Hepatocyte (in vitro differentiated cells): ENCODE measurements around the gene KCNS3.

Experiments used
- CTCF ChIP-seq: fragments of 200-600 bp; sonication (generic); IDR thresholded peaks from 2 replicates; pipeline ENCODE4 v1.5.1; 2016; ENCODE audit warnings: antibody characterized with exemption, mild to moderate bottlenecking; ENCODE audit not compliant: poor library complexity
- EZH2 ChIP-seq: fragments of 200-600 bp; sonication (generic); IDR thresholded peaks from 2 replicates; pipeline ENCODE4 v1.6.1; 2016; ENCODE audit warnings: antibody characterized with exemption, mild to moderate bottlenecking, borderline replicate concordance
- EZH2phosphoT487 ChIP-seq: fragments of 200-600 bp; sonication (generic); IDR thresholded peaks from one replicate; pipeline ENCODE4 v1.6.1; 2018; ENCODE audit warnings: antibody characterized with exemption, mild to moderate bottlenecking, low read depth, moderate library complexity; ENCODE audit not compliant: unreplicated experiment, severe bottlenecking

GRCh38 chr2:17915099-17915498 lies 36.6 kb downstream of the KCNS3 start:
- TF ChIP-seq CTCF (no peak), EZH2 (no peak), EZH2phosphoT487 (no peak)
